Neural cell (in vitro differentiated cells): ENCODE data around the gene KITLG. TPM values are rescaled to one million over a fixed set of nuclear protein-coding genes. Genes with fewer than 3 reads are reported as not detected.

Experiments
- H2AFZ ChIP-seq: fragments of 200-600, 300-800 bp; sonication (generic), shearing (Covaris generic); 2 replicates; pipeline ENCODE4 v1.6.0; 2014; ENCODE audit warnings: low read depth, mild to moderate bottlenecking, antibody characterized with exemption, low read length, moderate library complexity
- H3F3A ChIP-seq: fragments of 200-600 bp; shearing (Covaris generic); 2 replicates; pipeline ENCODE4 v1.6.1; 2016; ENCODE audit warnings: mild to moderate bottlenecking, moderate library complexity, mixed read lengths, antibody characterized with exemption, low read length; ENCODE audit not compliant: insufficient read depth, poor library complexity, severe bottlenecking
- H3K27ac ChIP-seq: fragments of 200-600, 300-800 bp; sonication (generic), shearing (Covaris generic); 2 replicates; pipeline ENCODE4 v1.5.1; 2014; ENCODE audit warnings: mild to moderate bottlenecking, low read length, moderate library complexity
- H3K27me3 ChIP-seq: fragments of 300-800, 200-600 bp; sonication (generic), shearing (Covaris generic); 2 replicates; pipeline ENCODE4 v1.6.0; 2014; ENCODE audit warnings: mild to moderate bottlenecking, low read depth, low read length, moderate library complexity; ENCODE audit not compliant: insufficient read depth
- H3K36me3 ChIP-seq: fragments of 300-800, 200-600 bp; sonication (generic), shearing (Covaris generic); 2 replicates; pipeline ENCODE4 v1.5.1; 2014; ENCODE audit warnings: mild to moderate bottlenecking, antibody characterized with exemption, low read length, moderate library complexity; ENCODE audit not compliant: insufficient read depth
- H3K4me2 ChIP-seq: fragments of 300-800, 200-600 bp; sonication (generic), shearing (Covaris generic); 2 replicates; pipeline ENCODE4 v1.6.0; 2014; ENCODE audit warnings: mild to moderate bottlenecking, low read length
- H3K4me3 ChIP-seq: fragments of 300-800, 200-600 bp; sonication (generic), shearing (Covaris generic); 2 replicates; pipeline ENCODE4 v1.5.1; 2014; ENCODE audit warnings: mild to moderate bottlenecking, low read length, moderate library complexity
- H3K79me2 ChIP-seq: fragments of 200-600 bp; shearing (Covaris generic); replicated peaks from 2 replicates; pipeline ENCODE4 v1.6.0; 2014; ENCODE audit warnings: mild to moderate bottlenecking, low read length, moderate library complexity; ENCODE audit not compliant: insufficient read depth
- H3K9ac ChIP-seq: fragments of 300-800, 200-600 bp; sonication (generic), shearing (Covaris generic); 2 replicates; pipeline ENCODE4 v1.6.1; 2016; ENCODE audit warnings: mild to moderate bottlenecking, low read length, mixed read lengths
- H3K9me2 ChIP-seq: fragments of 200-600 bp; shearing (Covaris generic); 2 replicates; pipeline ENCODE4 v1.6.1; 2016; ENCODE audit warnings: mild to moderate bottlenecking, low read length, mixed read lengths; ENCODE audit not compliant: insufficient read depth
- H3K9me3 ChIP-seq: fragments of 200-600, 300-800 bp; sonication (generic), shearing (Covaris generic); 2 replicates; pipeline ENCODE4 v1.6.1; 2016; ENCODE audit warnings: mild to moderate bottlenecking, mixed run types, low read length, moderate library complexity, mixed read lengths
- H4K20me1 ChIP-seq: fragments of 200-600 bp; shearing (Covaris generic); 2 replicates; pipeline ENCODE4 v1.6.1; 2016; ENCODE audit warnings: mild to moderate bottlenecking, mixed run types; ENCODE audit not compliant: insufficient read depth
- EP300 ChIP-seq: fragments of 450-650 bp; conservative IDR thresholded peaks from 2 replicates; pipeline ENCODE4 v1.6.1; 2014; ENCODE audit warnings: antibody characterized with exemption, mild to moderate bottlenecking, moderate library complexity; ENCODE audit not compliant: poor library complexity, severe bottlenecking
- EZH2 ChIP-seq: fragments of 200-600, 300-800 bp; shearing (Covaris generic), sonication (generic); IDR thresholded peaks from 2 replicates; pipeline ENCODE4 v1.6.1; 2014; ENCODE audit warnings: antibody characterized with exemption, low read length, borderline replicate concordance, mild to moderate bottlenecking; ENCODE audit not compliant: insufficient read depth, poor library complexity, severe bottlenecking
- MXI1 ChIP-seq: fragments of 450-650 bp; conservative IDR thresholded peaks from 2 replicates; pipeline ENCODE4 v1.6.1; 2014; ENCODE audit warnings: antibody characterized with exemption, mild to moderate bottlenecking; ENCODE audit not compliant: poor library complexity, severe bottlenecking
- POLR2AphosphoS5 ChIP-seq: IDR thresholded peaks from 2 replicates; pipeline ENCODE4 v1.6.1; 2012
- RAD21 ChIP-seq: fragments of 450-650 bp; conservative IDR thresholded peaks from 2 replicates; pipeline ENCODE4 v1.6.1; 2014; ENCODE audit warnings: antibody characterized with exemption, mild to moderate bottlenecking, moderate library complexity
- SMC3 ChIP-seq: fragments of 450-650 bp; conservative IDR thresholded peaks from 2 replicates; pipeline ENCODE4 v1.6.1; 2014; ENCODE audit warnings: antibody characterized with exemption, mild to moderate bottlenecking, moderate library complexity; ENCODE audit not compliant: poor library complexity
- TAF1 ChIP-seq: IDR thresholded peaks from 2 replicates; pipeline ENCODE4 v1.6.1; 2012; ENCODE audit warnings: low read depth
- polyA plus RNA-seq: library from polyadenylated mRNA; depleted of rRNA; stranded (reverse); fragments of >200 nt; gene quantifications from 2 replicates; pipeline ENCODE4 v1.2.3, GENCODE V29; 2014
- TF ChIP-seq, protein P1 (sequence below): fragments of 450-650 bp; IDR thresholded peaks from 2 replicates; pipeline ENCODE4 v1.5.1; 2014; ENCODE audit warnings: antibody characterized with exemption, mild to moderate bottlenecking, moderate library complexity; ENCODE audit not compliant: poor library complexity, severe bottlenecking
- TF ChIP-seq, protein P2 (sequence below): IDR thresholded peaks from 2 replicates; pipeline ENCODE4 v1.6.1; 2012; ENCODE audit warnings: borderline replicate concordance

KITLG gene
- polyA plus RNA-seq, 1 donor from 2014 or later: 6.2 TPM

DNA sequence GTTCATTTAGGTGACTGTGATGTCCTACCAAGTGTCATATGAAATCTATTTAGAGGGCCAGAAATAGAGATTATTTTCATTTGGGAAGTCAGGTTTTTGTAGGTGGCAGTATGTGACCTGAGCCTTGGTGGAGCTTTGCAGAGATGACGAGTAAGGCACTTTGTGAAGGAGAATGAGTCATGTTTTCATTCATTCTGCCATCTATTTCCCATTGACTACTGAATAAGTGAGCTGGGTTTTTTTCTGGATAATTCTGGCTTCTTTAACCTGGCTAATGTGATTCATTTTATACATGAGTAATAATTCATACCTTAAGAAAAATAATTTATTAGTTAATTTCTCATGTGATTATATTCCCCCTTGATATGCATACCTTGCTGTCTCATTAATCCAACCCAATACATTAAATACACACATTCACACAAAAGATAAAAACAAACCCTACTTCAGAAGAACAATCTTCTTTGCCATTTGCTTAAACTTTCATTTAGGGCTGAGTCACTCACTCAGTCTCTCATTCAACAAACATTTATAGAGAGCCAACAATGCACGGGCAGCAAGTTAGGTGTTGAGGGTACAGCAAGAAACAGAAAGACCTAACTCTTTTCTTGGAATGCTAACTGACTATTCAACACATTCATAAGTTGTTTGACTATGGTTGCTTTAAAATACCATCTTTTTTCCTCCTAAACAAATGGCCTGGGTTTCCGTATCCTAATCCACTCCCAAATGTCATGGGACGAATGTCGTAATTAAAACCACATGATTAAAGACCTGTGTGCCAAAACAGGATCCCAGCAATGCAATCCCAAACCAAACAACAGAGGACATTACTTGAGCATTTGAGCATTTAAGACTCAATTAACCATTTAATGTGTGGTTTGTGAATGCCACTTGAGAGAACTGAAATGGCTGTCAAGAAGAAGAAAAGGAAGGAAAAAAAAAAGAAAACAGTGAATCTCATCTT, 78.0 kb downstream of the KITLG start:
- Histone ChIP-seq H3K9ac (no peak overlapping the region), H3K36me3 (no peaks in the 10 kb centered on the region), H3K79me2 (no peaks in the 10 kb centered on the region), H3K4me2 (no peak overlapping the region), H3K9me3 (no peaks in the 10 kb centered on the region), H2AFZ (no peak overlapping the region), H3K27me3 (no peaks in the 10 kb centered on the region), H3K27ac (no peak overlapping the region), H3K4me3 (no peak overlapping the region), H3K9me2 (no peaks in the 10 kb centered on the region), H3F3A (no peaks in the 10 kb centered on the region), H4K20me1 (no peaks in the 10 kb centered on the region)
- TF ChIP-seq EP300 (no peak), RAD21 (no peak), MXI1 (no peak), TAF1 (no peak), POLR2AphosphoS5 (no peak), EZH2 (no peak), SMC3 (no peak)
- TF ChIP-seq, protein P1, sequence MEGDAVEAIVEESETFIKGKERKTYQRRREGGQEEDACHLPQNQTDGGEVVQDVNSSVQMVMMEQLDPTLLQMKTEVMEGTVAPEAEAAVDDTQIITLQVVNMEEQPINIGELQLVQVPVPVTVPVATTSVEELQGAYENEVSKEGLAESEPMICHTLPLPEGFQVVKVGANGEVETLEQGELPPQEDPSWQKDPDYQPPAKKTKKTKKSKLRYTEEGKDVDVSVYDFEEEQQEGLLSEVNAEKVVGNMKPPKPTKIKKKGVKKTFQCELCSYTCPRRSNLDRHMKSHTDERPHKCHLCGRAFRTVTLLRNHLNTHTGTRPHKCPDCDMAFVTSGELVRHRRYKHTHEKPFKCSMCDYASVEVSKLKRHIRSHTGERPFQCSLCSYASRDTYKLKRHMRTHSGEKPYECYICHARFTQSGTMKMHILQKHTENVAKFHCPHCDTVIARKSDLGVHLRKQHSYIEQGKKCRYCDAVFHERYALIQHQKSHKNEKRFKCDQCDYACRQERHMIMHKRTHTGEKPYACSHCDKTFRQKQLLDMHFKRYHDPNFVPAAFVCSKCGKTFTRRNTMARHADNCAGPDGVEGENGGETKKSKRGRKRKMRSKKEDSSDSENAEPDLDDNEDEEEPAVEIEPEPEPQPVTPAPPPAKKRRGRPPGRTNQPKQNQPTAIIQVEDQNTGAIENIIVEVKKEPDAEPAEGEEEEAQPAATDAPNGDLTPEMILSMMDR: no peak
- TF ChIP-seq, protein P2, sequence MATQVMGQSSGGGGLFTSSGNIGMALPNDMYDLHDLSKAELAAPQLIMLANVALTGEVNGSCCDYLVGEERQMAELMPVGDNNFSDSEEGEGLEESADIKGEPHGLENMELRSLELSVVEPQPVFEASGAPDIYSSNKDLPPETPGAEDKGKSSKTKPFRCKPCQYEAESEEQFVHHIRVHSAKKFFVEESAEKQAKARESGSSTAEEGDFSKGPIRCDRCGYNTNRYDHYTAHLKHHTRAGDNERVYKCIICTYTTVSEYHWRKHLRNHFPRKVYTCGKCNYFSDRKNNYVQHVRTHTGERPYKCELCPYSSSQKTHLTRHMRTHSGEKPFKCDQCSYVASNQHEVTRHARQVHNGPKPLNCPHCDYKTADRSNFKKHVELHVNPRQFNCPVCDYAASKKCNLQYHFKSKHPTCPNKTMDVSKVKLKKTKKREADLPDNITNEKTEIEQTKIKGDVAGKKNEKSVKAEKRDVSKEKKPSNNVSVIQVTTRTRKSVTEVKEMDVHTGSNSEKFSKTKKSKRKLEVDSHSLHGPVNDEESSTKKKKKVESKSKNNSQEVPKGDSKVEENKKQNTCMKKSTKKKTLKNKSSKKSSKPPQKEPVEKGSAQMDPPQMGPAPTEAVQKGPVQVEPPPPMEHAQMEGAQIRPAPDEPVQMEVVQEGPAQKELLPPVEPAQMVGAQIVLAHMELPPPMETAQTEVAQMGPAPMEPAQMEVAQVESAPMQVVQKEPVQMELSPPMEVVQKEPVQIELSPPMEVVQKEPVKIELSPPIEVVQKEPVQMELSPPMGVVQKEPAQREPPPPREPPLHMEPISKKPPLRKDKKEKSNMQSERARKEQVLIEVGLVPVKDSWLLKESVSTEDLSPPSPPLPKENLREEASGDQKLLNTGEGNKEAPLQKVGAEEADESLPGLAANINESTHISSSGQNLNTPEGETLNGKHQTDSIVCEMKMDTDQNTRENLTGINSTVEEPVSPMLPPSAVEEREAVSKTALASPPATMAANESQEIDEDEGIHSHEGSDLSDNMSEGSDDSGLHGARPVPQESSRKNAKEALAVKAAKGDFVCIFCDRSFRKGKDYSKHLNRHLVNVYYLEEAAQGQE: no peak

- H3K27ac ChIP-seq: no peak overlapping the region
- no peak overlapping the region for H3K9ac ChIP-seq
- no peaks in the 10 kb centered on the region for H3K9me2 ChIP-seq
- no peak overlapping the region for H3K4me2 ChIP-seq
- H3K27me3 ChIP-seq: no peaks in the 10 kb centered on the region
- no peaks in the 10 kb centered on the region for H3K9me3 ChIP-seq
- H3K79me2 ChIP-seq: no peaks in the 10 kb centered on the region
- no peak overlapping the region for H3K4me3 ChIP-seq
- H2AFZ ChIP-seq: no peak overlapping the region
- no peak for TF ChIP-seq RAD21
- TF ChIP-seq, protein P1: no peak
- no peak for TF ChIP-seq POLR2AphosphoS5
- no peak for TF ChIP-seq MXI1
- no peak for TF ChIP-seq SMC3
- TF ChIP-seq, protein P2: no peak
- TF ChIP-seq EP300: no peak
- TF ChIP-seq EZH2: no peak
- TF ChIP-seq TAF1: no peak
- no peaks in the 10 kb centered on the region for H3K36me3 ChIP-seq
- H4K20me1 ChIP-seq: no peaks in the 10 kb centered on the region
- H3F3A ChIP-seq: no peaks in the 10 kb centered on the region
Measured at GRCh38 chr12:88496891-88497371, 83.3 kb downstream of the KITLG start.
